ENCODE measurements around the gene TRPV4.

TRPV4 gene

DNA sequence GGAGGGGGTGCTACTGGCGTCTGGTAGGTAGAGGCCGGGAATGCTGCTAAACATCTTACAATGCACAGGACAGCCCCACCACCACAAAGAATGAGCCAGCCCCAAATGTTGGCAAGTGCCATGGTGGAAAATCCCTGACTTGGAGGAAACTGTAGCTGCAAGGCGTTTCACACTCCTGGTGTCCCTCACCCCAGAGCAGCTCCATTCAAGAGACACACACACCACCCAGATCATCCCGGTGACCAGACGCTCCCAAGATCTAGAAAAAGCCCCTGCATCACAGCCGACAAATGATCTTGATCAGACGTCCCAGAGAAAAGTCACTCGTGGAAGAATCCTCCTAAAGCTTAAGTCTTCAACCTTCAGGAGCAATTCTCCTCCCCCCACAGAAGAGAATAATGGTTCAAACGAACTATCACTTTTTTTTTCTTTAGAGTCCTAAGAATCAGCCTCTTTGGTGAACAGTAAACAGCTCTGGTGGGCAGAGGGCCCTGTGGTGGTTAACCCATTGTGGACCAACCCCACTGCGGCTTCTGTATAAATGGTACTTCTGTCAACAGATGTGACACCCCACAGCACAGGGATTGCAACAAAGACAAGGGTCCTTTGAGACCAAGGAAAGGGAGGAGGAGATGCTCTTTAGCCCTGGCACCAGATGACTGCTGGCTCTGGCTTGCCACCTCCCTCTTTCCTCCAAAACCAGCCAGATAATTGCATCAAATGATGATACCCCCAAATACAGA lies 44.5 kb upstream of the TRPV4 start:
- Histone ChIP-seq H3K4me2 (peak overlapping the region; percentile 84 to 100 (median 95); a peak in 21 of 22 replicates), H3K9me3 (replicated peaks in 1 of 11) (no peaks in the 10 kb centered on the region), H4K20me1 (peaks cover 0 to 47% (median 14%) of the 10 kb centered on the region in 11 experiments; a peak in 11 of 22 replicates), H3K9ac (0 out of 22 replicates have a peak overlapping the region, but pooled peaks of 3 of the 11 experiments have one; percentile 2 to 32 (median 8)), H3K36me3 (peaks cover 0 to 17% (median 2%) of the 10 kb centered on the region in 11 experiments; a peak in 7 of 22 replicates), H3K27me3 (no peaks in the 10 kb centered on the region), H3K27ac (no peak overlapping the region), H3K4me1 (peaks cover 49 to 67% (median 58%) of the 10 kb centered on the region in 10 experiments), H3K4me3 (no peak overlapping the region)
- no peak for TF ChIP-seq Cebpa-rat (IDR thresholded peaks at IDR 0.05)

DNA sequence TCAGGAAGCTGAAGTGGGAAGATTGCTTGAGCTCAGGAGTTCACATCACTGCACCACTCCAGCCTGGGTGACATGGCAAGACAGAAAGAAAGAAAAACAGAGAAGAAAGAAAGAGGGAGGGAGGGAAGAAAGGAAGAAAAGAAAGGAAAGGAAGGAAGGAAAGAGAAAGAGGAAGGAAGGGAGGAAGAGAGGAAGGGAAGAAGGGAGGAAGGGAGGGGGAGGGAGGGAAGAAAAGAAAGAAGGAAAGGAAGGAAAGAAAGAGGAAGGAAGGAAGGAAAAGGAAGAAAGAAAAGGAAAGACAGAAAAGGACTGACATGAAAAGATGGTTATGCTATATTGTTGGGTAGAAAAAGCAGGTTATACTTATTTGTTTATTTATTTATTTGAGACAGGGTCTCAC lies 43.2 kb upstream of the TRPV4 start:
- H3K27me3 ChIP-seq = no peaks in the 10 kb centered on the region
- H3K4me1 ChIP-seq = peaks cover 62 to 77% (median 66%) of the 10 kb centered on the region in 10 experiments
- no peak for TF ChIP-seq Cebpa-rat (IDR thresholded peaks at IDR 0.05)
- H3K4me2 ChIP-seq = peak overlapping the region; percentile 12 to 100 (median 40); a peak in 19 of 22 replicates
- peaks cover 0 to 55% (median 14%) of the 10 kb centered on the region in 11 experiments; a peak in 11 of 22 replicates for H4K20me1 ChIP-seq
- H3K27ac ChIP-seq = no peak overlapping the region
- H3K9ac ChIP-seq = no peak overlapping the region
- no peak overlapping the region for H3K4me3 ChIP-seq
- H3K9me3 ChIP-seq (replicated peaks in 1 of 11) = no peaks in the 10 kb centered on the region
- H3K36me3 ChIP-seq = peaks cover 0 to 28% (median 11%) of the 10 kb centered on the region in 11 experiments; a peak in 8 of 22 replicates

DNA sequence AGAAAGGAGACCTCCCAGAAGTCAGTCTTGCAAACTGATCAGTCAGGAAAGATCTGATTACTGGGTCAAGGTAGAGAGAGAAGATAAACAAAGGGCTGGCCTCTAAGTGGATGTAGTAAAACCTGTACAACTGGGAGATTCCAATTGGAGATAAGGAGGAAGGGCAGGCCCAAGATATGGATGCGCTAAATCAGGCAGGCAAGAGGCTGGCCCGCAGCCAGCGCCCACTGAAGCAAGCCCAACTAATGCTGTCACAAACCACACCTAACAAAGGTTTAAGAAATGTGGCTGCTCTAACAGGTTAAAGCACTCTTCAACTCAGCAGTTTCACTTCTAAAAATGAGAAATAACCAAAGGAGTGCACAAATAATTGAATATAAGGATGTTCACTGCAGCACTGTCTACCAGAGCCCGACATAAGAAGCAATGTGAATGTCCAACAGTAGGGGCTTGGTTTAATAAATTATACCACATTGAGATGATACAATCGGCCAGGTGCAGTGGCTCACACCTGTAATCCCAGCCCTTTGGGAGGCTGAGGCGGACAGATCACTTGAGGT lies 42.5 kb upstream of the TRPV4 start:
- H3K4me1 ChIP-seq = peaks cover 59 to 80% (median 68%) of the 10 kb centered on the region in 10 experiments
- no peak overlapping the region; a peak in 1 of 22 replicates for H3K9ac ChIP-seq
- TF ChIP-seq Cebpa-rat (IDR thresholded peaks at IDR 0.05) = no peak
- H3K27me3 ChIP-seq = no peaks in the 10 kb centered on the region
- H3K4me2 ChIP-seq = peak overlapping the region in 10 of 11 experiments; percentile 27 to 100 (median 42); a peak in 18 of 22 replicates
- no peaks in the 10 kb centered on the region for H3K9me3 ChIP-seq (replicated peaks in 1 of 11)
- H3K4me3 ChIP-seq = no peak overlapping the region
- H3K27ac ChIP-seq = no peak overlapping the region
- H4K20me1 ChIP-seq = peaks cover 0 to 55% (median 14%) of the 10 kb centered on the region in 11 experiments; a peak in 11 of 22 replicates
- H3K36me3 ChIP-seq = peaks cover 0 to 28% (median 11%) of the 10 kb centered on the region in 11 experiments; a peak in 8 of 22 replicates

DNA sequence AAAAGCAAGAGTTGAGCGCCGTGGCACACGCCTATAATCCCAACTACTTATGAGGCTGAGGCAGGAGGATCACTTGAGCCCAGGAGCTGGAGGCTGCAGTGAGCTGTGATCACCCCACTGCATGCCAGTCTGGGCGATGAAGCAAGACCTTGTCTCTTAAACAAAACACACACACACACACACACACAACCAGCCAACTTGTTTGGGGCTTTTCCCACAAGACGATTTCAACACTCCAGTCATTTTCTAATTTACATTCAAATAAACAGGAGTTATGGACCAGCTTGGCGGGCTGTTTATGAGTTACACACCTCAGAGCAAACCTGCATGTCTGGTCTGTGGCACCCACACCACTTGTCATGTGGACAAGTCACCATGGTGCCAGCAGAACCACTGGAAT lies 40.5 kb upstream of the TRPV4 start:
- Histone ChIP-seq H4K20me1 (peaks cover 0 to 54% (median 14%) of the 10 kb centered on the region in 11 experiments; a peak in 11 of 22 replicates), H3K4me3 (no peak overlapping the region), H3K36me3 (peaks cover 0 to 28% (median 11%) of the 10 kb centered on the region in 11 experiments; a peak in 8 of 22 replicates), H3K27me3 (no peaks in the 10 kb centered on the region), H3K4me2 (0 out of 22 replicates have a peak overlapping the region, but pooled peaks of 1 of the 11 experiments have one; percentile 7), H3K9ac (no peak overlapping the region), H3K9me3 (replicated peaks in 1 of 11) (no peaks in the 10 kb centered on the region), H3K27ac (no peak overlapping the region), H3K4me1 (peaks cover 45 to 87% (median 64%) of the 10 kb centered on the region in 10 experiments)
- no peak for TF ChIP-seq Cebpa-rat (IDR thresholded peaks at IDR 0.05)

DNA sequence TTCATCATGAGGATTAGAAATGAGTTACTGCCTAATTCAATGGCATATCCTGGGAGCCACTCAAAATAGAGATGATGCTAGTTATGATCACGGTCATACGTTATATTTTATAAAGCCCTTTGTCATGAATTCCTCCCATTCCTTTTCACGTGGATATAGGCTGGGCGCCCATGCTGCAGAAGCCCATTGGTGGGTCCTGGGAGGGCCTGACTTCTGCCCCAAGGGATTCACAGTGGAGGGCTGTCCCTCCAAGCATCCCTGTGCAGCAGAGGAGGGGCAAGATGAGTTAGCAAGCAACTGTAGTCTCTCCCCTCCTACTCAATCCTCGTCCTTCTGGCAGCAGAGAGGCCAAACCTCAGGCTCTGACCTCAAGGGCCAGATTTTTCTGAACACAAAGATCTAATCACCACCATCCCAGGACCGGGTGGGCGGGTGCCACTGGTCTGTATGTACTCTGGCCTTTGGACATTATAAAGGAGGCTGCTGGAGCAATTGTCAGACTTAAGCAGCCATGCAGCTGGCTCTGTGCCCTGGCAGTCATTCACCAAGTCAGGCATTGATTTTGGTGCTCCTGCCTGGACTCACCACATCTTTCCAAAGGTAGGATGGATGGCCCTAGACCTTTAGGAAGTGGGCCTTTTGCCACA lies 38.6 kb upstream of the TRPV4 start:
- Histone ChIP-seq H3K9ac (peak overlapping the region in 2 of 11 experiments; percentile 2 to 26; a peak in 3 of 22 replicates), H3K9me3 (replicated peaks in 1 of 11) (no peaks in the 10 kb centered on the region), H3K4me2 (peak overlapping the region in 10 of 11 experiments; percentile 11 to 79 (median 60); a peak in 19 of 22 replicates), H3K36me3 (peaks cover 0 to 31% (median 11%) of the 10 kb centered on the region in 11 experiments; a peak in 8 of 22 replicates), H3K4me3 (no peak overlapping the region), H4K20me1 (peaks cover 0 to 36% (median 6%) of the 10 kb centered on the region in 11 experiments; a peak in 8 of 22 replicates), H3K27me3 (no peaks in the 10 kb centered on the region), H3K27ac (peak overlapping the region in 8 of 11 experiments; percentile 0 to 58 (median 45); a peak in 13 of 22 replicates), H3K4me1 (peaks cover 40 to 81% (median 56%) of the 10 kb centered on the region in 10 experiments)
- TF ChIP-seq Cebpa-rat (IDR thresholded peaks at IDR 0.05) = no peak

DNA sequence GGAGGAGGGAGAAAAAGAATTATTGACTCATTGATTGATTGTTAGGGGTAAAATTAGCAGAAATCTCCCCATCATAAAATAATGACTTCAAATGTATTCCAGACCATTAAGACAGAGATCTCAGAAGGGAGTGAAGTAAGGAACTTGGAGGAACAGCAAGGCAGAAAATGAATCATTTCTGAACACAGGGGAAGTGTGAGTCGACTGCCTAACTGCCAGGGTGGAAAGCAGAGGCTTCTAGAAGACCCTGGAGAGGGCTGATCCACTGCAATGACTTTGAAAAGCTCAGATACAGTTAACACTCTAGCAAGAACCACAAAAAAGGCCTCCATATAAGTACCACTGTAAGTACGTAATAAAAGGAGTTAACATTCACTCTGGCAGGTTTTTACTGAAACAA lies 37.5 kb upstream of the TRPV4 start:
- Histone ChIP-seq H3K9ac (no peak overlapping the region; a peak in 2 of 22 replicates), H4K20me1 (peaks cover 0 to 31% (median 6%) of the 10 kb centered on the region in 11 experiments; a peak in 8 of 22 replicates), H3K4me2 (peak overlapping the region in 8 of 11 experiments; percentile 41 to 79 (median 66); a peak in 13 of 22 replicates), H3K27ac (peak overlapping the region in 7 of 11 experiments; percentile 0 to 58 (median 51); a peak in 11 of 22 replicates), H3K4me3 (no peak overlapping the region), H3K36me3 (peaks cover 0 to 31% (median 11%) of the 10 kb centered on the region in 11 experiments; a peak in 8 of 22 replicates), H3K9me3 (replicated peaks in 1 of 11) (no peaks in the 10 kb centered on the region), H3K27me3 (no peaks in the 10 kb centered on the region), H3K4me1 (peaks cover 29 to 69% (median 45%) of the 10 kb centered on the region in 10 experiments)
- TF ChIP-seq Cebpa-rat (IDR thresholded peaks at IDR 0.05) = no peak

DNA sequence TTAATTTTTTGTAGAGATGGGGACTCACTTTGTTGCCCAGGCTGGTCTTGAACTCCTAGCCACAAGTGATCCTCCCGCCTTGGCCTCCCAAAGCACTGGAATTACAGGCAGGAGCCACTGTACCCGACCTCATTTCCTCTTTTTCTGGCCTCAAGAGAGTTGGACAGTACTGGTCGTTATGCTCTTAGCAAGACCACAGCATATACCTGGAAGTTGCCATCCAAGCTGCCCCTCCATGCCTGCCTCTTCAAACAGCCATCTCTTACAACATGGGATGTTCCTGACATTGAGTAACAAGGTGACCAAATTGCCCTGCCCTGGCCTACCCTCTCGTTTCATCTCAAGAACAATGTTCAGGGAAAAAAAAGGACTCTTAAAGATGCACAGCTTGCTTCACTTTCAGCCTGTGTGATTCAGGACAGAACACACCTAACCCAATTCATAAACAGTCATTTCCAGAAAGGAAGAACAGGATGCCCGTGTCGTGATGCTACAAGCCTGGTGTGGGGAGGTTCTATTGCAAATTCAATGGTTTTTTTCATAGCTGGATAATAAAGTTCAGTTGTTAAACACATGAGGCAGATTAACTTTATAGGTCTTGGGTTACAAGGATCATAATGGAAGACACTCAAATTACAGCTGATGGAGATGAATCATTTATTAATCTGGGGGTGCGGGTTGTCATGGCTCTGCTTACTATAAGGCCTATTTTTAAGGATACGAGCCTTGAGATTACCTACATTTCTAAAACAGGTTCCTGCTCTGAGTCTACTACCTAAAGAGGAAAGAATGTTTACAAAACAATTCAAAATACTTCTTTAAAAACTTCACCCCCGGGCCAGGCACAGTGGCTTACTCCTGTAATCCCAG lies 35.2 kb upstream of the TRPV4 start:
- H3K4me1 ChIP-seq = peaks cover 25 to 75% (median 56%) of the 10 kb centered on the region in 10 experiments
- H3K27me3 ChIP-seq = no peaks in the 10 kb centered on the region
- H4K20me1 ChIP-seq = peaks cover 0 to 27% (median 7%) of the 10 kb centered on the region in 11 experiments; a peak in 9 of 22 replicates
- H3K27ac ChIP-seq = peak overlapping the region in 1 of 11 experiments; percentile 27; a peak in 2 of 22 replicates
- no peak overlapping the region for H3K4me3 ChIP-seq
- H3K36me3 ChIP-seq = peaks cover 0 to 22% (median 11%) of the 10 kb centered on the region in 11 experiments; a peak in 8 of 22 replicates
- no peak for TF ChIP-seq Cebpa-rat (IDR thresholded peaks at IDR 0.05)
- H3K4me2 ChIP-seq = peak overlapping the region in 10 of 11 experiments; percentile 8 to 41 (median 20); a peak in 13 of 22 replicates
- H3K9ac ChIP-seq = no peak overlapping the region
- no peaks in the 10 kb centered on the region for H3K9me3 ChIP-seq (replicated peaks in 1 of 11)

Measured in BLaER1 treated with 17β-estradiol and CSF1 and Interleukin-3, amounts not matched to agents 10 nM and 100 nM (cell line).